Measurements from ENCODE around the gene KCNMA1.

The KCNMA1 gene

GRCh38 chr10:77175631-77176222 is 461.9 kb downstream of the KCNMA1 start:
- H2BK120ac ChIP-seq (ENCODE audit: low read depth, low read length), result no peak overlapping the region
- H3K27ac ChIP-seq (ENCODE audit: low read depth, low read length), result no peak overlapping the region
- H3K4ac ChIP-seq (ENCODE audit: low read depth, low read length), result no peak overlapping the region
- H3K27me3 ChIP-seq (ENCODE audit: insufficient read depth, low read length, poor library complexity), result no peaks in the 10 kb centered on the region
- H3K9ac ChIP-seq (ENCODE audit: low read length), result no peak overlapping the region
- no peak overlapping the region for H3K23ac ChIP-seq (ENCODE audit: low read length)
- no peaks in the 10 kb centered on the region for H3K36me3 ChIP-seq (ENCODE audit: control insufficient read depth, insufficient read depth, low read length)
- no peaks in the 10 kb centered on the region for H3K4me1 ChIP-seq (ENCODE audit: control insufficient read depth, low read depth, low read length)
- no CpG with 5 or more reads among the region's 2 CpGs for WGBS (ENCODE audit: extremely low coverage, insufficient coverage, low lambda C conversion rate)
- no peak overlapping the region for H3K4me2 ChIP-seq (ENCODE audit: low read length)
- no peaks in the 10 kb centered on the region for H3K79me1 ChIP-seq (ENCODE audit: low read length)
- no peaks in the 10 kb centered on the region for H3K79me2 ChIP-seq (ENCODE audit: control insufficient read depth, insufficient read depth, low read length)
- no peak overlapping the region for H2AK5ac ChIP-seq (ENCODE audit: low read length)
- no peak overlapping the region for H3K18ac ChIP-seq (ENCODE audit: low read length)
- H2BK15ac ChIP-seq (replicated peaks; ENCODE audit: low read depth), result no peak overlapping the region
- H2BK5ac ChIP-seq (ENCODE audit: low read length), result no peak overlapping the region
- H3K4me3 ChIP-seq (ENCODE audit: low read length), result no peak overlapping the region
- no peak overlapping the region for H4K5ac ChIP-seq (ENCODE audit: low read length)
- DNase-seq, result no peak
- H3K56ac ChIP-seq (ENCODE audit: low read length), result no peak overlapping the region
- no peak overlapping the region for H4K8ac ChIP-seq (ENCODE audit: low read depth, low read length)

DNA sequence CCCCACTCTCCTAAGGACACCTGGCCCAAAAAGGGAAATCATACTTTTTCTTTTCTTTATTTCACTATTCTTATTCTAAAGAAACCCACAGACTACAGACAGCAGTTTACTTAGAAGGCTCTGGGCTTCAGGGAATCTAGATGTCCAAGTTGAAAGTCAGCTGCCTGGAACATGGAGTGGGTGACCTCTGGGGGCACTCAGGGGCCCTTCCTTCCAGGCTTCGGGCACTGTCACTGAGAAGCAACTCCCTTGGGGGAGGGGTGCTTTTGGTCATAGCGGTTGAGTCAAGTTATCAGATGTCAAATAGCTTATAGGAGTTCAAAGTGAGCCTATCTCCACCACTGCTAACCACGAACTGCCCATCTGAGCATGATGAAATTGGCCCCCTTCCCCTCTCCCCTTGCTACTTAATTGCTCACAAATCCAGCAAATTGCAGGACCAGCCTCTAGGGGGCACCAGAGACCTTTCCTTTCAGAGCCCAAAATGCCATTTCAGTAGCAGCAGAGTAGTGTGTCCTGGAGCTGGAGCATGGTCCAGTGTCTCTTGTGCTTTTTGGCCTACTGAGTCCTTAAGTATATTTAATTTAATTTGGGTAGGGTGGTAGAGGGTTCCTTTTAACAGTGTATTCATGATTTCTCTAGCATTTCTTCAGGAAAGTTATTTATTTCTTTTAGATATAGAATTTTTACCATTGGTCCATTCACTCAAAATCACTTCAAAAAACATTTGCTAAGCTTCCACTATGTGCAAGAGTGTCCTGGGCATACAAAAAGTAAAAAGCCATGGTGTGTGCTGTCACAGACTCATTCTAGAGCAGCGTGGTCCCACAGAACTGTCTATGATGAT is 463.8 kb downstream of the KCNMA1 start:
- Histone ChIP-seq H3K79me1 (ENCODE audit: low read length) (no peaks in the 10 kb centered on the region), H2BK120ac (ENCODE audit: low read depth, low read length) (peak overlapping the region; percentile 49), H2BK15ac (replicated peaks; ENCODE audit: low read depth) (no peak overlapping the region), H3K4me3 (ENCODE audit: low read length) (no peak overlapping the region), H2AK5ac (ENCODE audit: low read length) (no peak overlapping the region), H3K23ac (ENCODE audit: low read length) (no peak overlapping the region), H2BK5ac (ENCODE audit: low read length) (no peak overlapping the region), H3K4ac (ENCODE audit: low read depth, low read length) (no peak overlapping the region), H4K8ac (ENCODE audit: low read depth, low read length) (no peak overlapping the region), H3K18ac (ENCODE audit: low read length) (no peak overlapping the region), H3K9ac (ENCODE audit: low read length) (no peak overlapping the region), H3K4me2 (ENCODE audit: low read length) (no peak overlapping the region), H3K56ac (ENCODE audit: low read length) (peak overlapping the region; percentile 36), H3K27ac (ENCODE audit: low read depth, low read length) (no peak overlapping the region), H3K4me1 (ENCODE audit: control insufficient read depth, low read depth, low read length) (no peaks in the 10 kb centered on the region), H3K27me3 (ENCODE audit: insufficient read depth, low read length, poor library complexity) (no peaks in the 10 kb centered on the region), H3K79me2 (ENCODE audit: control insufficient read depth, insufficient read depth, low read length) (no peaks in the 10 kb centered on the region), H4K5ac (ENCODE audit: low read length) (no peak overlapping the region), H3K36me3 (ENCODE audit: control insufficient read depth, insufficient read depth, low read length) (no peaks in the 10 kb centered on the region)
- DNase-seq, result peak; percentile 92
- no CpG with 5 or more reads among the region's 4 CpGs for WGBS (ENCODE audit: extremely low coverage, insufficient coverage, low lambda C conversion rate)

GRCh38 chr10:77172086-77172485 is 465.5 kb downstream of the KCNMA1 start:
- DNase-seq, result no peak
- Histone ChIP-seq H3K4me2 (ENCODE audit: low read length) (no peak overlapping the region), H3K27ac (ENCODE audit: low read depth, low read length) (no peak overlapping the region), H2BK5ac (ENCODE audit: low read length) (no peak overlapping the region), H3K27me3 (ENCODE audit: insufficient read depth, low read length, poor library complexity) (no peaks in the 10 kb centered on the region), H3K36me3 (ENCODE audit: control insufficient read depth, insufficient read depth, low read length) (no peaks in the 10 kb centered on the region), H3K4me1 (ENCODE audit: control insufficient read depth, low read depth, low read length) (no peaks in the 10 kb centered on the region), H2AK5ac (ENCODE audit: low read length) (no peak overlapping the region), H3K18ac (ENCODE audit: low read length) (no peak overlapping the region), H3K79me2 (ENCODE audit: control insufficient read depth, insufficient read depth, low read length) (no peaks in the 10 kb centered on the region), H3K4ac (ENCODE audit: low read depth, low read length) (no peak overlapping the region), H3K23ac (ENCODE audit: low read length) (no peak overlapping the region), H4K5ac (ENCODE audit: low read length) (no peak overlapping the region), H3K9ac (ENCODE audit: low read length) (no peak overlapping the region), H2BK15ac (replicated peaks; ENCODE audit: low read depth) (no peak overlapping the region), H2BK120ac (ENCODE audit: low read depth, low read length) (no peak overlapping the region), H3K79me1 (ENCODE audit: low read length) (no peaks in the 10 kb centered on the region), H3K4me3 (ENCODE audit: low read length) (no peak overlapping the region), H3K56ac (ENCODE audit: low read length) (no peak overlapping the region), H4K8ac (ENCODE audit: low read depth, low read length) (no peak overlapping the region)
- no CpG with 5 or more reads among the region's 4 CpGs for WGBS (ENCODE audit: extremely low coverage, insufficient coverage, low lambda C conversion rate)

DNA sequence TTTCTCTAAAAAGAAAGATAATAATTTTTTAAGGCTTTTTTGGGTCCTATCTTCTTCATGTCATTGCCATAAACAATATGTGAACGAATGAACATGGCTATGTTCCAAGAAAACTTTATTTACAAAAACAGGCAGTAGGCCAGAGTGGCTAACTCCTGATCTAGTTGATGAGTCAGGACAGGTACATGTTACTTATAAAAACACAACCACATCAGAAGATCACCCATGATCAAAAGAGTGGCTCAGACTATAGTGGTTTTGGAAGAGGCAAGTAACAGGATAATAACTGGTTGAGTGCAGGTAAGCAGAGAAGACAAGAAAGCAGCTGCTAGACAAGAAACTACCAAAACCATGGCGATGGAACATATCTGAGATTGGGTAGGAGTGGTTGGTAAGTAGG is 468.7 kb downstream of the KCNMA1 start:
- H3K4me1 ChIP-seq (ENCODE audit: control insufficient read depth, low read depth, low read length), result no peaks in the 10 kb centered on the region
- H4K5ac ChIP-seq (ENCODE audit: low read length), result no peak overlapping the region
- no CpG with 5 or more reads among the region's 2 CpGs for WGBS (ENCODE audit: extremely low coverage, insufficient coverage, low lambda C conversion rate)
- H3K4ac ChIP-seq (ENCODE audit: low read depth, low read length), result no peak overlapping the region
- H3K36me3 ChIP-seq (ENCODE audit: control insufficient read depth, insufficient read depth, low read length), result no peaks in the 10 kb centered on the region
- H3K27ac ChIP-seq (ENCODE audit: low read depth, low read length), result no peak overlapping the region
- no peaks in the 10 kb centered on the region for H3K79me1 ChIP-seq (ENCODE audit: low read length)
- H2BK5ac ChIP-seq (ENCODE audit: low read length), result no peak overlapping the region
- H2BK120ac ChIP-seq (ENCODE audit: low read depth, low read length), result no peak overlapping the region
- no peak for DNase-seq
- H3K23ac ChIP-seq (ENCODE audit: low read length), result no peak overlapping the region
- no peak overlapping the region for H3K56ac ChIP-seq (ENCODE audit: low read length)
- H2AK5ac ChIP-seq (ENCODE audit: low read length), result no peak overlapping the region
- H2BK15ac ChIP-seq (replicated peaks; ENCODE audit: low read depth), result no peak overlapping the region
- H3K27me3 ChIP-seq (ENCODE audit: insufficient read depth, low read length, poor library complexity), result no peaks in the 10 kb centered on the region
- H3K18ac ChIP-seq (ENCODE audit: low read length), result no peak overlapping the region
- H3K4me2 ChIP-seq (ENCODE audit: low read length), result no peak overlapping the region
- H3K4me3 ChIP-seq (ENCODE audit: low read length), result no peak overlapping the region
- no peak overlapping the region for H4K8ac ChIP-seq (ENCODE audit: low read depth, low read length)
- H3K9ac ChIP-seq (ENCODE audit: low read length), result no peak overlapping the region
- no peaks in the 10 kb centered on the region for H3K79me2 ChIP-seq (ENCODE audit: control insufficient read depth, insufficient read depth, low read length)

DNA sequence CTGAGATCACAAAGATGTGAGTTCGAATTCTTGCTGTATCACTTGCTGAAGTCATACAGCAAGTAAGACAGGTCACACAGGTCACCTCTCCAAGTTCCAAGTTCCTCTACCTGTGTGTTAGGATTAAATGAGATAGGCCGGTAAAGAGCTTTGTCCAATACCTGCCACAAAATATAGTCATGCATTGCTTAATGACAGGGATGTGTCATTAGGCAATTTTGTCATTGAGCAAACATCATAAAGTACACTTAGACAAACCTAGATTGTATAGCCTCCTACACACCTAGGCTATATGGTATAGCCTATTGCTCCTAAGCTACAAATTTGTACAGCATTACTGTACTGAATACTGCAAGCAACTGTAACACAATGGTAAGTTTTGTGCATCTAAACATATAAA is 469.4 kb downstream of the KCNMA1 start:
- Histone ChIP-seq H2BK15ac (replicated peaks; ENCODE audit: low read depth) (no peak overlapping the region), H2BK120ac (ENCODE audit: low read depth, low read length) (no peak overlapping the region), H2BK5ac (ENCODE audit: low read length) (no peak overlapping the region), H3K23ac (ENCODE audit: low read length) (no peak overlapping the region), H3K79me2 (ENCODE audit: control insufficient read depth, insufficient read depth, low read length) (no peaks in the 10 kb centered on the region), H3K56ac (ENCODE audit: low read length) (no peak overlapping the region), H3K27ac (ENCODE audit: low read depth, low read length) (no peak overlapping the region), H3K4me3 (ENCODE audit: low read length) (no peak overlapping the region), H3K4me2 (ENCODE audit: low read length) (no peak overlapping the region), H4K5ac (ENCODE audit: low read length) (no peak overlapping the region), H3K79me1 (ENCODE audit: low read length) (no peaks in the 10 kb centered on the region), H4K8ac (ENCODE audit: low read depth, low read length) (no peak overlapping the region), H3K36me3 (ENCODE audit: control insufficient read depth, insufficient read depth, low read length) (no peaks in the 10 kb centered on the region), H3K18ac (ENCODE audit: low read length) (no peak overlapping the region), H3K9ac (ENCODE audit: low read length) (no peak overlapping the region), H3K4me1 (ENCODE audit: control insufficient read depth, low read depth, low read length) (no peaks in the 10 kb centered on the region), H3K27me3 (ENCODE audit: insufficient read depth, low read length, poor library complexity) (no peaks in the 10 kb centered on the region), H2AK5ac (ENCODE audit: low read length) (no peak overlapping the region), H3K4ac (ENCODE audit: low read depth, low read length) (no peak overlapping the region)
- no peak for DNase-seq
- no CpG with 5 or more reads among the region's 2 CpGs for WGBS (ENCODE audit: extremely low coverage, insufficient coverage, low lambda C conversion rate)

Data from mesendoderm (in vitro differentiated cells).